Loucy (cell line): ENCODE data around the gene ELMO3.

Experiments used
- CTCF ChIP-seq: fragments of 200-600 bp; sonication (generic); conservative IDR thresholded peaks from 2 replicates; pipeline ENCODE4 v1.5.1; 2014; ENCODE audit warnings: mild to moderate bottlenecking, antibody characterized with exemption, low read length
- EZH2phosphoT487 ChIP-seq: fragments of 200-600 bp; IDR thresholded peaks from 2 replicates; pipeline ENCODE4 v1.6.1; 2018; ENCODE audit warnings: antibody characterized with exemption, mild to moderate bottlenecking, moderate library complexity, borderline replicate concordance

GRCh38 chr16:67169642-67170167 is 29.2 kb upstream of the ELMO3 start:
- TF ChIP-seq CTCF, result peak; percentile 83
- no peak for TF ChIP-seq EZH2phosphoT487
